Measurements from ENCODE around the gene KPNB1.

KPNB1 gene

GRCh38 chr17:47728214-47728877 lies 78.6 kb downstream of the KPNB1 start:
- no peak for DNase-seq (ENCODE audit: low read depth, low spot score)

DNA sequence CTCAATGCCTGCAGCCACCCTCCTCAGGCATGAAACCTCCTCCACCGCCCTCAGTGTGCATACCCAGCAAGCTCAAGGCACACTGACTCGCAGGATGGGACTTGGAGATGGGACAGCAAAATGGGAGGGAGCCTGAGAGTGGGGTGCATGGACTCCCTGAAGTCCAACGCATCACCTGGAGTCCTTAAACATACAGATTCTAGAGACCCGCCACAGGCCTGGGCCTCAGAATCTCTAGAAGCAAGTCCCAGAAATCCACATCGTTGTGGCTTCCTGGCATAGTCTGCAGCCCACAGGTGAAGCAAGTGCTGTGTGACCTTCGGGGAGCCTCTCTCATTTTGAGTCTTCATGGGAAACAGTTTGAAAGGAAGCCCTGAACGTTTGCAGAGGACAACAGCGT lies 79.8 kb downstream of the KPNB1 start:
- DNase-seq (ENCODE audit: low read depth, low spot score) = no peak

DNA sequence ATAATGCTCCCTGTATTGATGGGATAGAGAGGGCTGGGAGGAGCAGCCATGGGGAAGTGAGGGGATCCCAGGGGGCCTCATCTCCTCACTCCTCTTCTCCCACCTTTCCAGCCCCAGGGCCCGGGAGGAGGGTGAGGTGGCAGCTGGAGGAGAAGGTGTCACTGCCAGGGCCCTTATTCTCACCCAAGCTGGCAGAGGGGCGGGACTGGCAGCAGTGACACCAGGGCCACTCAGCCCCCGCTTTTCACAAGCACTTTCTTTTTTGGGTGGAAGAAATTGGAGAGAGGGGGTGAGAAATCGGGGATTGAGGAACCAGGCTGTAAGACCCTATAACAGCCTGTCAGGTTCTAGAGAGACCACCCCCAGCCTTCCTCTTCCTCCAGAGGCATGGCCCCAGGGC lies 81.0 kb downstream of the KPNB1 start:
- DNase-seq (ENCODE audit: low read depth, low spot score) = no peak

DNA sequence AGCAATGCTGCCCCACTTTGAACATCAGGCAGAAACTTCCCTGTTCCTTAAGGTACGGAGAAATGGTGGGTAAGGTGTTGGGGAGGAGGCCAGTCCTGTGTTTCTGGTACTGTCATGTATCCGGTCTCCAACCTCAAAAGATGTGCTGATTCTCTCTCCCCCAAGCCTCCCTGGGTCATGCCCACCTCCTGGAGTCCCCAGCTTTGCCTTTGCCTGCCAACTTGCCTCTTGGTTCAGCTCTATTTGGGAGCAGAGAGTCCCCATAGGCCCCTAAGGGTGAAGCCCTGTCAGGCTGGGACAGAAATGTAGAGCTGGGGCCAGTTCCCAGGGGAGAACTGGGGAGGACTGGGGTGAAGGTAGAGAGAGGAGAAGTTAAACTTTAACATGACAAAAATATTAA lies 81.7 kb downstream of the KPNB1 start:
- DNase-seq (ENCODE audit: low read depth, low spot score) = no peak

DNA sequence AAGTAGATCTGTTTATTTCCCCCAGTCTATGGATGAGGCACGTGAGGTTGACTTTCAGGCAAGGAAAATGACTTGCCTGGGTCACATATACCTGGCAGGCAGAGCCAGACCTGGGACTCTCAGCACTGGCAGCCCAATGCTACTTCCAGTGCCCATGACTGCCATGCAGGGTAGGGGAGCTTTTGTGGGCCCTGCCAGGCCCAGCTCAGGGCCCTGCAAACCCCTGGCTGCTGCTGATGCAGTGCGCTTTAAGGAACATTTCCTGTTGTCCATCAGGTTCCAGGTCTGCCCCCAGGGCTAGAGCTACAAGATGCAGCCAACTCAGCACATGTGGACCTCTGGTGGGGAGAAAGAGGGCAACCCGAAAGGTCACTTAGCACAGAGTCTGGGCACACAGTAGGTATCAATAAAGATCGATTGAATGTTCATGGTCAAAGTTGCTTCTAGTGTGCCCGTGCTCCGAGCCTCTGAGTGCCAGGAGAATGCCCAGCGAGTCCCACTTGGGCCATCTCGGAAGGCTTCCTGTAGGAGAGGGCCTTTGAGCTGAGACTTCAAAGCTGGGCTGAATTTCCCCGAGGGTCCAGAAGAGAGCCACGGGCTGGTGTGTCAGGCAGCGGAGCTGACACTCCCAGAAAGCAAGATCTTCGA lies 82.8 kb downstream of the KPNB1 start:
- DNase-seq (ENCODE audit: low read depth, low spot score) = no peak

GRCh38 chr17:47733047-47733673 lies 83.4 kb downstream of the KPNB1 start, which contains the start of gene TBX21:
Gene TBX21 (plus strand): TSS chr17:47733236. CDS start chr17:47733455, 219 bp downstream.
- peak; percentile 88 for DNase-seq (ENCODE audit: low read depth, low spot score)

GRCh38 chr17:47733674-47734410 lies 84.1 kb downstream of the KPNB1 start:
- no peak for DNase-seq (ENCODE audit: low read depth, low spot score)

DNA sequence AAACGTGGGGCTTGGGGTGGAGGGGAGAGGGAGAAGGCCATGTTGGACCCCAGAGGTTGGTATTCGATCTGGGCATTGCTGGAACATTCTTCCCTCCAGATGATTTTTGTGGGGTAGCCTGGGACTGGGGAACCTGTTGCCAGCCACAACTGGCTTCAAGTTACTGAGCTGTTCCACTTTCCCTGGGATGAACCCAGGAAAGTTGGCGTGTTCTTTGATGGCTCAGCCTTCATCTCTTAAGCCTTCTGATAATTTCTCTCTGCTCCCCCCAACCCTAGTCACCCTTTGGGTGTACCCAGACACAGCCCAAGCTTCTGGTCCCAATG lies 85.4 kb downstream of the KPNB1 start:
- DNase-seq (ENCODE audit: low read depth, low spot score) = no peak

Measured in activated naive CD8-positive, alpha-beta T cell treated with anti-CD3 and anti-CD28 coated beads, Interleukin-2, amount 50 U/mL, for 16 hours (primary cell).